ENCODE measurements around the gene DIP2A. TPM values are rescaled to one million over a fixed set of nuclear protein-coding genes. Genes with fewer than 3 reads are reported as not detected.

Gene DIP2A
- total and polyA plus RNA-seq, 2 experiments from 2014 or later: 18.5 to 36.3 TPM

- TF ChIP-seq CTCF (conservative IDR thresholded peaks at IDR 0.05; ENCODE audit: low read depth in 2 of 2) (no peak), STAT1 (IDR thresholded peaks at IDR 0.05; ENCODE audit: unreplicated experiment) (no peak), REST (IDR thresholded peaks at IDR 0.05; ENCODE audit: unreplicated experiment) (no peak), CREB1 (CRISPR knock-in tag; IDR thresholded peaks at IDR 0.05; ENCODE audit: low read depth) (no peak), POLR2AphosphoS5 (IDR thresholded peaks at IDR 0.05; ENCODE audit: low read depth) (no peak), ZNF114 (CRISPR knock-in tag; IDR thresholded peaks at IDR 0.05) (no peak), NANOG (IDR thresholded peaks at IDR 0.05; ENCODE audit: borderline replicate concordance) (no peak), EZH2 (IDR thresholded peaks at IDR 0.05; ENCODE audit: low read depth, unreplicated experiment) (no peak), ETS1 (IDR thresholded peaks at IDR 0.05) (no peak), JUNB (IDR thresholded peaks at IDR 0.05; ENCODE audit: unreplicated experiment) (no peak)
These were observed 91.0 kb downstream of the DIP2A start (continued) for GRCh38 chr21:46549650-46550049.

GRCh38 chr21:46550116-46550941 is 91.6 kb downstream of the DIP2A start:
- Mint-ChIP-seq H3K27me3 (ENCODE audit: insufficient read depth, low read depth, poor library complexity) (peaks cover 4% of the 10 kb centered on the region), H3K9me3 (no peaks in the 10 kb centered on the region), H3K4me1 (no peaks in the 10 kb centered on the region), H3K27ac (no peak overlapping the region), H3K4me3 (no peak overlapping the region), H3K36me3 (ENCODE audit: low read depth) (peaks cover 18% of the 10 kb centered on the region)
- H2AFZ ChIP-seq: no peak overlapping the region
- ATAC-seq: no peak
- no peaks in the 10 kb centered on the region for H3F3A ChIP-seq (replicated peaks; ENCODE audit: low read depth)
- H3K4me1 ChIP-seq (ENCODE audit: insufficient read depth): no peaks in the 10 kb centered on the region
- no peaks in the 10 kb centered on the region for H3K9me2 ChIP-seq (ENCODE audit: insufficient read depth)
- no peak overlapping the region for H3K4me2 ChIP-seq
- no peak overlapping the region for H3K27ac ChIP-seq (ENCODE audit: low read depth)
- no peak for DNase-seq (ENCODE audit: low spot score)
- H4K20me1 ChIP-seq (replicated peaks; ENCODE audit: insufficient read depth): no peaks in the 10 kb centered on the region
- H3K27me3 ChIP-seq (ENCODE audit: insufficient read depth): no peaks in the 10 kb centered on the region
- no peaks in the 10 kb centered on the region for H3K36me3 ChIP-seq (ENCODE audit: insufficient read depth)
- no peaks in the 10 kb centered on the region for H3K79me2 ChIP-seq (replicated peaks; ENCODE audit: insufficient read depth)
- H3K4me3 ChIP-seq: no peak overlapping the region
- TF ChIP-seq ZNF331 (CRISPR knock-in tag; IDR thresholded peaks at IDR 0.05; ENCODE audit: low read depth) (no peak), JUNB (IDR thresholded peaks at IDR 0.05; ENCODE audit: unreplicated experiment) (no peak), EZH2phosphoT487 (IDR thresholded peaks at IDR 0.05; ENCODE audit: unreplicated experiment) (no peak), CREB1 (CRISPR knock-in tag; IDR thresholded peaks at IDR 0.05; ENCODE audit: low read depth) (no peak)

Data from GM23338 (cell line).